Body of pancreas (tissue), 4 donors: ENCODE results near the gene PCNT.

Source experiments
- CTCF ChIP-seq, 7 experiments: fragments of 450-650 bp in 4 of 7; fragments of 200-600 bp in 3 of 7; sonication (generic) in 3 of 7; IDR thresholded peaks; one replicate each; pipeline ENCODE4 v1.5.1; 2016 to 2019; ENCODE audit warnings: antibody characterized with exemption in 7 of 7
- POLR2A ChIP-seq, 3 donors: fragments of 450-650 bp; IDR thresholded peaks; one replicate each; pipeline ENCODE4 v1.6.1; 2016; ENCODE audit warnings: antibody characterized with exemption in 3 of 3, mild to moderate bottlenecking in 2 of 3

GRCh38 chr21:46455575-46456385, 131.8 kb downstream of the PCNT start:
- TF ChIP-seq POLR2A (IDR thresholded peaks at IDR 0.05) = no peak
- TF ChIP-seq CTCF (IDR thresholded peaks at IDR 0.05) = no peak
